Fibroblast of the conjunctiva (primary cell): Measurements from ENCODE around the gene TMEM117.
A peak's percentile ranks its signal among the peaks of the same experiment; 100 is the strongest.
"Not testable (repeated sequence)": the region's sequence is repeated elsewhere in the genome, so short reads cannot be mapped to it uniquely, and the experiment has no call there.

Experiments used
- DNase-seq: peaks from one replicate; pipeline ENCODE4 v3.0.0-alpha.2; 2010; ENCODE audit warnings: low read depth

The TMEM117 gene

GRCh38 chr12:44299524-44299923, 463.6 kb downstream of the TMEM117 start:
- DNase-seq: no peak

- DNase-seq: no peak
Observed at GRCh38 chr12:44307506-44308168, 471.8 kb downstream of the TMEM117 start.

GRCh38 chr12:44313188-44313587, 477.3 kb downstream of the TMEM117 start:
- no peak for DNase-seq

- no peak for DNase-seq
Observed at GRCh38 chr12:44314007-44314500, 478.2 kb downstream of the TMEM117 start.

GRCh38 chr12:44317651-44318126, 481.8 kb downstream of the TMEM117 start:
- peak; percentile 31 for DNase-seq

GRCh38 chr12:44331269-44331668, 495.4 kb downstream of the TMEM117 start:
- DNase-seq: no peak

- DNase-seq: no peak
Observed at GRCh38 chr12:44334347-44334746, 498.5 kb downstream of the TMEM117 start.

GRCh38 chr12:44335030-44335429, 499.1 kb downstream of the TMEM117 start:
- DNase-seq: no peak

- no peak for DNase-seq
Observed at GRCh38 chr12:44336577-44336976, 500.7 kb downstream of the TMEM117 start.

GRCh38 chr12:44342371-44342770, 506.5 kb downstream of the TMEM117 start:
- DNase-seq: no peak

- no peak for DNase-seq
Observed at GRCh38 chr12:44347145-44347544, 511.3 kb downstream of the TMEM117 start.

GRCh38 chr12:44357494-44357893, 521.6 kb downstream of the TMEM117 start:
- no peak for DNase-seq

- no peak for DNase-seq
Observed at GRCh38 chr12:44358636-44359035, 522.8 kb downstream of the TMEM117 start.

- DNase-seq: no peak
Observed at GRCh38 chr12:44362947-44363346, 527.1 kb downstream of the TMEM117 start.

- no peak for DNase-seq
Observed at GRCh38 chr12:44367136-44367535, 531.3 kb downstream of the TMEM117 start.

- no peak for DNase-seq
Observed at GRCh38 chr12:44367916-44368315, 532.0 kb downstream of the TMEM117 start.

- no peak for DNase-seq
Observed at GRCh38 chr12:44369998-44370397, 534.1 kb downstream of the TMEM117 start.

GRCh38 chr12:44370982-44371381, 535.1 kb downstream of the TMEM117 start:
- no peak for DNase-seq

- DNase-seq: peak; percentile 28
Observed at GRCh38 chr12:44372259-44372658, 536.4 kb downstream of the TMEM117 start.

- DNase-seq: no peak
Observed at GRCh38 chr12:44375694-44376093, 539.8 kb downstream of the TMEM117 start.

- DNase-seq: no peak
Observed at GRCh38 chr12:44377443-44378187, 541.7 kb downstream of the TMEM117 start.

- DNase-seq: not testable (repeated sequence)
Observed at GRCh38 chr12:44379113-44379512, 543.2 kb downstream of the TMEM117 start.

GRCh38 chr12:44379831-44380230, 544.0 kb downstream of the TMEM117 start:
- no peak for DNase-seq
